GM23338 (cell line): ENCODE measurements around the gene C3orf49. TPM values are rescaled to one million over a fixed set of nuclear protein-coding genes. Genes with fewer than 3 reads are reported as not detected.

Source experiments
- ATAC-seq: fragments of 200-7000 bp; cut with Tn5 transposase; 3 replicates; pipeline ENCODE4 v1.9.1; 2020
- DNase-seq: peaks from one replicate; pipeline ENCODE4 v3.0.0-alpha.2; 2015; ENCODE audit warnings: low spot score
- H2AFZ ChIP-seq: fragments of 200-600 bp; sonication (generic); 2 replicates; pipeline ENCODE4 v1.8.0; 2016; ENCODE audit warnings: antibody characterized with exemption, mild to moderate bottlenecking, moderate library complexity
- H3F3A ChIP-seq: fragments of 200-600 bp; sonication (generic); replicated peaks from 2 replicates; pipeline ENCODE4 v1.8.0; 2017; ENCODE audit warnings: antibody characterized with exemption, mixed run types, low read depth
- H3K27ac ChIP-seq: fragments of 200-600 bp; sonication (generic); 2 replicates; pipeline ENCODE4 v1.6.1; 2016; ENCODE audit warnings: low read depth
- H3K27me3 ChIP-seq: fragments of 200-600 bp; sonication (generic); 2 replicates; pipeline ENCODE4 v1.8.0; 2016; ENCODE audit warnings: mild to moderate bottlenecking, mixed run types, moderate library complexity; ENCODE audit not compliant: insufficient read depth
- H3K36me3 ChIP-seq: fragments of 200-600 bp; sonication (generic); 2 replicates; pipeline ENCODE4 v1.8.0; 2016; ENCODE audit warnings: mild to moderate bottlenecking; ENCODE audit not compliant: insufficient read depth
- H3K4me1 ChIP-seq: fragments of 200-600 bp; sonication (generic); 2 replicates; pipeline ENCODE4 v1.8.0; 2016; ENCODE audit warnings: mild to moderate bottlenecking, moderate library complexity; ENCODE audit not compliant: insufficient read depth
- H3K4me2 ChIP-seq: fragments of 200-600 bp; sonication (generic); 2 replicates; pipeline ENCODE4 v1.7.1; 2017; ENCODE audit warnings: mixed run types
- H3K4me3 ChIP-seq: fragments of 200-600 bp; sonication (generic); 2 replicates; pipeline ENCODE4 v1.6.1; 2016; ENCODE audit warnings: mixed run types
- H3K79me2 ChIP-seq: fragments of 200-600 bp; sonication (generic); replicated peaks from 2 replicates; pipeline ENCODE4 v1.8.0; 2017; ENCODE audit warnings: mild to moderate bottlenecking; ENCODE audit not compliant: insufficient read depth
- H3K9me2 ChIP-seq: fragments of 200-600 bp; sonication (generic); 2 replicates; pipeline ENCODE4 v1.8.0; 2017; ENCODE audit not compliant: insufficient read depth
- H4K20me1 ChIP-seq: fragments of 200-600 bp; sonication (generic); replicated peaks from 2 replicates; pipeline ENCODE4 v1.8.0; 2017; ENCODE audit warnings: mild to moderate bottlenecking; ENCODE audit not compliant: insufficient read depth
- H3K27ac Mint-ChIP-seq: 2 replicates; pipeline ENCODE4 v1.8.0; 2020; ENCODE audit warnings: inconsistent platforms, mild to moderate bottlenecking, moderate library complexity, mixed read lengths
- H3K27me3 Mint-ChIP-seq: 3 replicates; pipeline ENCODE4 v1.8.0; 2022; ENCODE audit warnings: low read depth, mild to moderate bottlenecking, moderate library complexity, mixed read lengths, inconsistent platforms; ENCODE audit not compliant: insufficient read depth, poor library complexity
- H3K36me3 Mint-ChIP-seq: 3 replicates; pipeline ENCODE4 v1.8.0; 2021; ENCODE audit warnings: low read depth, mild to moderate bottlenecking, inconsistent platforms, moderate library complexity, mixed read lengths
- H3K4me1 Mint-ChIP-seq: 3 replicates; pipeline ENCODE4 v1.8.0; 2020; ENCODE audit warnings: mild to moderate bottlenecking, inconsistent platforms, mixed read lengths
- H3K4me3 Mint-ChIP-seq: 3 replicates; pipeline ENCODE4 v1.8.0; 2021; ENCODE audit warnings: moderate library complexity, mild to moderate bottlenecking, inconsistent platforms, mixed read lengths
- H3K9me3 Mint-ChIP-seq: 3 replicates; pipeline ENCODE4 v1.8.0; 2020; ENCODE audit warnings: moderate library complexity, mild to moderate bottlenecking, inconsistent platforms, mixed read lengths
- CREB1 ChIP-seq: fragments of 250-450 bp; sonication (Bioruptor Pico); IDR thresholded peaks from 2 replicates; pipeline ENCODE4 v1.5.0; 2020; ENCODE audit warnings: low read depth, mild to moderate bottlenecking, moderate library complexity
- ETS1 ChIP-seq: IDR thresholded peaks from 2 replicates; pipeline ENCODE4 v1.6.1; 2016; ENCODE audit warnings: antibody characterized with exemption
- EZH2 ChIP-seq: fragments of 200-600 bp; sonication (generic); IDR thresholded peaks from one replicate; pipeline ENCODE4 v1.8.0; 2017; ENCODE audit warnings: antibody characterized with exemption, mild to moderate bottlenecking, low read depth; ENCODE audit not compliant: unreplicated experiment
- EZH2phosphoT487 ChIP-seq: fragments of 200-600 bp; sonication (generic); IDR thresholded peaks from one replicate; pipeline ENCODE4 v1.8.1; 2018; ENCODE audit warnings: antibody characterized with exemption; ENCODE audit not compliant: unreplicated experiment
- JUNB ChIP-seq: IDR thresholded peaks from one replicate; pipeline ENCODE4 v1.6.1; 2016; ENCODE audit warnings: antibody characterized with exemption; ENCODE audit not compliant: unreplicated experiment
- NANOG ChIP-seq: IDR thresholded peaks from 2 replicates; pipeline ENCODE4 v1.6.1; 2016; ENCODE audit warnings: antibody characterized with exemption, borderline replicate concordance
- REST ChIP-seq: IDR thresholded peaks from one replicate; pipeline ENCODE4 v1.6.1; 2018; ENCODE audit warnings: antibody characterized with exemption; ENCODE audit not compliant: unreplicated experiment
- STAT1 ChIP-seq: IDR thresholded peaks from one replicate; pipeline ENCODE4 v1.6.1; 2016; ENCODE audit warnings: antibody characterized with exemption; ENCODE audit not compliant: unreplicated experiment
- ZNF114 ChIP-seq: fragments of 250-450 bp; sonication (Bioruptor Pico); IDR thresholded peaks from 2 replicates; pipeline ENCODE4 v1.5.0; 2020; ENCODE audit warnings: mild to moderate bottlenecking, moderate library complexity
- ZNF331 ChIP-seq: fragments of 250-450 bp; sonication (Bioruptor Pico); IDR thresholded peaks from 2 replicates; pipeline ENCODE4 v1.5.0; 2020; ENCODE audit warnings: low read depth, mild to moderate bottlenecking, moderate library complexity
- polyA plus RNA-seq: library from polyadenylated mRNA; unstranded; fragments of >200 nt; fragmentation: Nextera tagmentation; extraction: Ambion mirVana; gene quantifications from 2 replicates; pipeline ENCODE4 v1.2.1, GENCODE V29; 2016
- total RNA-seq: library from RNA; depleted of rRNA; stranded (reverse); fragments of >200 nt; shearing (Covaris generic); gene quantifications from 2 replicates; pipeline ENCODE4 v1.2.3, GENCODE V29; 2014
- TF ChIP-seq, protein P1 (sequence below): fragments of 250-450 bp; sonication (Bioruptor Pico); IDR thresholded peaks from 2 replicates; pipeline ENCODE4 v1.5.0; 2020; ENCODE audit warnings: mild to moderate bottlenecking, moderate library complexity

Gene C3orf49
- total and polyA plus RNA-seq, 2 experiments from 2014 or later: 0.23 TPM; not detected in 1

GRCh38 chr3:63867225-63867624 lies 48.1 kb downstream of the C3orf49 start:
- no peak overlapping the region for H3K4me3 ChIP-seq
- ATAC-seq (no peak), DNase-seq (no peak)
- H3K36me3 Mint-ChIP-seq: peaks cover 7% of the 10 kb centered on the region
- H3K79me2 ChIP-seq: peaks cover 89% of the 10 kb centered on the region
- no peaks in the 10 kb centered on the region for H3K36me3 ChIP-seq
- no peak overlapping the region for H2AFZ ChIP-seq
- peaks cover 28% of the 10 kb centered on the region for H3K4me1 Mint-ChIP-seq
- no peak overlapping the region for H3K4me2 ChIP-seq
- no peak overlapping the region for H3K27ac Mint-ChIP-seq
- H3K27me3 Mint-ChIP-seq: peaks cover 10% of the 10 kb centered on the region
- H3K4me3 Mint-ChIP-seq: no peak overlapping the region
- no peaks in the 10 kb centered on the region; the same call in 1 of the 2 replicates for H3F3A ChIP-seq
- H3K9me2 ChIP-seq: no peaks in the 10 kb centered on the region
- peaks cover 26% of the 10 kb centered on the region for H3K4me1 ChIP-seq
- TF ChIP-seq REST (no peak), CREB1 (CRISPR knock-in tag) (no peak), STAT1 (no peak), ETS1 (no peak), NANOG (no peak), ZNF114 (CRISPR knock-in tag) (no peak), JUNB (no peak), EZH2phosphoT487 (no peak), EZH2 (no peak), ZNF331 (no peak)
- TF ChIP-seq, protein P1, sequence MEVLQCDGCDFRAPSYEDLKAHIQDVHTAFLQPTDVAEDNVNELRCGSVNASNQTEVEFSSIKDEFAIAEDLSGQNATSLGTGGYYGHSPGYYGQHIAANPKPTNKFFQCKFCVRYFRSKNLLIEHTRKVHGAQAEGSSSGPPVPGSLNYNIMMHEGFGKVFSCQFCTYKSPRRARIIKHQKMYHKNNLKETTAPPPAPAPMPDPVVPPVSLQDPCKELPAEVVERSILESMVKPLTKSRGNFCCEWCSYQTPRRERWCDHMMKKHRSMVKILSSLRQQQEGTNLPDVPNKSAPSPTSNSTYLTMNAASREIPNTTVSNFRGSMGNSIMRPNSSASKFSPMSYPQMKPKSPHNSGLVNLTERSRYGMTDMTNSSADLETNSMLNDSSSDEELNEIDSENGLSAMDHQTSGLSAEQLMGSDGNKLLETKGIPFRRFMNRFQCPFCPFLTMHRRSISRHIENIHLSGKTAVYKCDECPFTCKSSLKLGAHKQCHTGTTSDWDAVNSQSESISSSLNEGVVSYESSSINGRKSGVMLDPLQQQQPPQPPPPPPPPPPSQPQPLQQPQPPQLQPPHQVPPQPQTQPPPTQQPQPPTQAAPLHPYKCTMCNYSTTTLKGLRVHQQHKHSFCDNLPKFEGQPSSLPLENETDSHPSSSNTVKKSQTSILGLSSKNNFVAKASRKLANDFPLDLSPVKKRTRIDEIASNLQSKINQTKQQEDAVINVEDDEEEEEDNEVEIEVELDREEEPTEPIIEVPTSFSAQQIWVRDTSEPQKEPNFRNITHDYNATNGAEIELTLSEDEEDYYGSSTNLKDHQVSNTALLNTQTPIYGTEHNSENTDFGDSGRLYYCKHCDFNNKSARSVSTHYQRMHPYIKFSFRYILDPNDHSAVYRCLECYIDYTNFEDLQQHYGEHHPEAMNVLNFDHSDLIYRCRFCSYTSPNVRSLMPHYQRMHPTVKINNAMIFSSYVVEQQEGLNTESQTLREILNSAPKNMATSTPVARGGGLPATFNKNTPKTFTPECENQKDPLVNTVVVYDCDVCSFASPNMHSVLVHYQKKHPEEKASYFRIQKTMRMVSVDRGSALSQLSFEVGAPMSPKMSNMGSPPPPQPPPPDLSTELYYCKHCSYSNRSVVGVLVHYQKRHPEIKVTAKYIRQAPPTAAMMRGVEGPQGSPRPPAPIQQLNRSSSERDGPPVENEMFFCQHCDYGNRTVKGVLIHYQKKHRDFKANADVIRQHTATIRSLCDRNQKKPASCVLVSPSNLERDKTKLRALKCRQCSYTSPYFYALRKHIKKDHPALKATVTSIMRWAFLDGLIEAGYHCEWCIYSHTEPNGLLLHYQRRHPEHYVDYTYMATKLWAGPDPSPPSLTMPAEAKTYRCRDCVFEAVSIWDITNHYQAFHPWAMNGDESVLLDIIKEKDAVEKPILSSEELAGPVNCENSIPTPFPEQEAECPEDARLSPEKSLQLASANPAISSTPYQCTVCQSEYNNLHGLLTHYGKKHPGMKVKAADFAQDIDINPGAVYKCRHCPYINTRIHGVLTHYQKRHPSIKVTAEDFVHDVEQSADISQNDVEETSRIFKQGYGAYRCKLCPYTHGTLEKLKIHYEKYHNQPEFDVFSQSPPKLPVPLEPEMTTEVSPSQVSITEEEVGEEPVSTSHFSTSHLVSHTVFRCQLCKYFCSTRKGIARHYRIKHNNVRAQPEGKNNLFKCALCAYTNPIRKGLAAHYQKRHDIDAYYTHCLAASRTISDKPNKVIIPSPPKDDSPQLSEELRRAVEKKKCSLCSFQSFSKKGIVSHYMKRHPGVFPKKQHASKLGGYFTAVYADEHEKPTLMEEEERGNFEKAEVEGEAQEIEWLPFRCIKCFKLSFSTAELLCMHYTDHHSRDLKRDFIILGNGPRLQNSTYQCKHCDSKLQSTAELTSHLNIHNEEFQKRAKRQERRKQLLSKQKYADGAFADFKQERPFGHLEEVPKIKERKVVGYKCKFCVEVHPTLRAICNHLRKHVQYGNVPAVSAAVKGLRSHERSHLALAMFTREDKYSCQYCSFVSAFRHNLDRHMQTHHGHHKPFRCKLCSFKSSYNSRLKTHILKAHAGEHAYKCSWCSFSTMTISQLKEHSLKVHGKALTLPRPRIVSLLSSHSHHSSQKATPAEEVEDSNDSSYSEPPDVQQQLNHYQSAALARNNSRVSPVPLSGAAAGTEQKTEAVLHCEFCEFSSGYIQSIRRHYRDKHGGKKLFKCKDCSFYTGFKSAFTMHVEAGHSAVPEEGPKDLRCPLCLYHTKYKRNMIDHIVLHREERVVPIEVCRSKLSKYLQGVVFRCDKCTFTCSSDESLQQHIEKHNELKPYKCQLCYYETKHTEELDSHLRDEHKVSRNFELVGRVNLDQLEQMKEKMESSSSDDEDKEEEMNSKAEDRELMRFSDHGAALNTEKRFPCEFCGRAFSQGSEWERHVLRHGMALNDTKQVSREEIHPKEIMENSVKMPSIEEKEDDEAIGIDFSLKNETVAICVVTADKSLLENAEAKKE (CRISPR knock-in tag): no peak
- H3K27me3 ChIP-seq: no peaks in the 10 kb centered on the region
- H4K20me1 ChIP-seq: no peaks in the 10 kb centered on the region
- H3K9me3 Mint-ChIP-seq: no peaks in the 10 kb centered on the region
- H3K27ac ChIP-seq: no peak overlapping the region
